Heart left ventricle (tissue), 16 donors: ENCODE results near the gene SPACA4. TPM values are rescaled to one million over a fixed set of nuclear protein-coding genes. Genes with fewer than 3 reads are reported as not detected.

Experiments
- ATAC-seq, 4 donors: fragments of 200-7000 bp; cut with Tn5 transposase; one replicate each; pipeline ENCODE4 v1.9.1; 2020 to 2022; ENCODE audit warnings: moderate library complexity in 4 of 4, mild to moderate bottlenecking in 3 of 4, moderate number of reproducible peaks in 1 of 4
- DNase-seq, 5 donors: peaks; one replicate each; pipeline ENCODE4 v3.0.0-alpha.2; 2020
- H3K27ac ChIP-seq, 12 donors: fragments of 200-600 bp; sonication (generic) in 4 of 12; one replicate each; pipeline versions ENCODE4 v1.5.0 to v1.8.0; 2016 to 2022; ENCODE audit warnings: mild to moderate bottlenecking in 2 of 12
- H3K27me3 ChIP-seq, 9 donors: fragments of 200-600 bp; sonication (generic) in 2 of 9; one replicate each; pipeline versions ENCODE4 v1.5.1 to v1.8.0; 2016 to 2022; ENCODE audit warnings: mild to moderate bottlenecking in 3 of 9
- H3K36me3 ChIP-seq, 9 donors: fragments of 200-600 bp; sonication (generic) in 2 of 9; one replicate each; pipeline versions ENCODE4 v1.5.0 to v1.8.0; 2018 to 2022; ENCODE audit warnings: mild to moderate bottlenecking in 2 of 9
- H3K4me1 ChIP-seq, 12 donors: fragments of 200-600 bp; sonication (generic) in 4 of 12; one replicate each; pipeline versions ENCODE4 v1.5.0 to v1.8.0; 2016 to 2022; ENCODE audit warnings: mild to moderate bottlenecking in 3 of 12
- H3K4me3 ChIP-seq, 12 donors: fragments of 200-600 bp; sonication (generic) in 4 of 12; one replicate each; pipeline versions ENCODE4 v1.5.0 to v1.8.0; 2017 to 2022; ENCODE audit warnings: mild to moderate bottlenecking in 9 of 12, moderate library complexity in 4 of 12
- H3K9me3 ChIP-seq, 12 donors: fragments of 200-600 bp; sonication (generic) in 4 of 12; one replicate each; pipeline versions ENCODE4 v1.5.0 to v1.8.0; 2016 to 2022; ENCODE audit warnings: mild to moderate bottlenecking in 1 of 12
- POLR2A ChIP-seq, 2 donors: fragments of 450-650 bp; IDR thresholded peaks; one replicate each; pipeline ENCODE4 v1.6.1; 2017; ENCODE audit warnings: antibody characterized with exemption in 2 of 2, mild to moderate bottlenecking in 2 of 2, moderate library complexity in 2 of 2
- WGBS, 4 donors: extraction: QIAGEN DNeasy Blood & Tissue Kit in 2 of 4; methylation state at CpG; one replicate each; pipeline versions ENCODE4 v1.1.5 to v1.1.7; 2013 to 2018; 5-methylcytosine and 5-hydroxymethylcytosine counted together
- intact Hi-C, 10 donors: fragments of 100-400 bp; cut with DNase I; formaldehyde crosslinking; loops; one replicate each; pipeline versions ENCODE4 v1.11.1 to v1.14.2; 2022
- polyA plus RNA-seq, 2 donors: library from polyadenylated mRNA; stranded (reverse); fragments of 200-250 nt; gene quantifications; one replicate each; pipeline ENCODE4 v1.2.3, GENCODE V29; 2013
- total RNA-seq, 9 donors: library from RNA; depleted of rRNA in 2 of 9; stranded (reverse); fragments of >200 nt in 2 of 9; fragmentation: NEBNext Ultra II Directional in 3 of 9; extraction: Animal tissue kit (Norgen Biotek cat#: 25700) in 3 of 9; gene quantifications; one replicate each; pipeline versions ENCODE4 v1.1.0 to v1.2.4, GENCODE V29; 2016 to 2023
- TF ChIP-seq, protein P1 (sequence below), 12 donors: fragments of 200-600 bp; sonication (generic) in 4 of 12; IDR thresholded peaks; one replicate each; pipeline versions ENCODE4 v1.5.0 to v1.8.0; 2018 to 2022; ENCODE audit warnings: antibody characterized with exemption in 12 of 12, mild to moderate bottlenecking in 5 of 12
- donor health status: ischemic (EF 13 %, LVEDD 7.1; RV severe dilation, severe dysfunction).
- donor health status: healthy with polysubstance abuse.
- donor health status: DM: no; HTN: yes; CAD: no.
- donor health status: DM: no; HTN: no; CAD: no.
- donor health status: ischemic (EF 25% LVEDD 6.9; RV normal size, moderate dysfunction).
- donor health status: ischemic (EF 25% LVEDD 5.7; RV mildly dilated, moderate dysfunction).
- donor health status: healthy.
- donor health status: DM: yes; HTN: yes; CAD: no.
- donor health status: ischemic (EF 35%, LVEDD 5.7; RV mildly dilated, moderate dysfunction).
- donor health status: nonischemic (EF 11% LVEDD 7.7; RV severe dilation, severe dysfunction).
- donor health status: DM: yes; HTN: yes; CAD: no.
- donor health status: PGD.
- donor health status: ischemic (EF 29% LVEDD 5.4; RV normal size, mild dysfunction).
- donor health status: nonischemic (EF 23%, LVEDD 6.1; RV moderate dilation, normal function).

The SPACA4 gene
- total and polyA plus RNA-seq, 11 donors = not detected

DNA sequence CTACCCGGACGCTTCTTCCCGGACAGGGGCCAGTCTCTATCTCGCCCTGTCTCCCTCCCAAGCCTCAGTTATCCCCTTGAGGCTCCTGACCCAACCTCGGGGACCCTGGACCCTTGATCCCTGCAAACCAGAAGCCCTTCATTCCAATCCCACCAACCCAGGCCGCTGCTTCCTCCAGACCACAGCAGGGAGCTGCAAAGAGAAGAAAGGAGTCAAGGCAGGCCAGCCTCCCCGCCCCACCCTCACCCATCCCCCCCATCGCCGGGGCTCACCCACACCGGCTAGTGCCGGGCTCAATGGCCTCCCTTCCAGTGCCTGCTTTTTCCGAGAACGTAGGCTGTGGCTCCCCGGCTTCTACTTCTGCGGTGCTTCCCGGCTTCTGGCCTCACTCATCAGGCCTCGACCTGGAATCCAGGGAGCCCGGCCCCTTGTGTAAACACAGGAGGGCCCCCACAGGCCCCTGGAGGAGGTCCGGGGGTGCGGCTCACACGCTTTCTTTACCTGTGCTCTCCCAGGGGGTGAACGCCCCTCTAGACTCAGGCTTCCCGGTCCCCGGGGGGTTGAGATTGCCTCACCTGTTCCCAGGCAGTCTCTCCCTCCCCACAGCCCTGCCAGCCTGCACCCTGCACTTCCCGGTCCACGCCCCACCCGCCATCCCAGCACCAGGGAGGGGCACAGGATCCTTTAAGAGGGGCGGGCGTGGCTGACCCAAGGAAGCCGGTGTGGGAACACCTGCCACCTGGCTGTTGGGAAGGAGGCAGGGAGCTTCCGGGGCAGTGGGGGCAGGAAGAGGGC lies 8.1 kb downstream of the SPACA4 start, which contains the start of gene FAM83E:
FAM83E (minus strand) TSS at position 641 of the 795 bp plus-strand sequence. CDS start 1,704 bp downstream, outside the sequence.
- DNase-seq = no peak
- no peak for TF ChIP-seq POLR2A (IDR thresholded peaks at IDR 0.05)
- TF ChIP-seq, protein P1, sequence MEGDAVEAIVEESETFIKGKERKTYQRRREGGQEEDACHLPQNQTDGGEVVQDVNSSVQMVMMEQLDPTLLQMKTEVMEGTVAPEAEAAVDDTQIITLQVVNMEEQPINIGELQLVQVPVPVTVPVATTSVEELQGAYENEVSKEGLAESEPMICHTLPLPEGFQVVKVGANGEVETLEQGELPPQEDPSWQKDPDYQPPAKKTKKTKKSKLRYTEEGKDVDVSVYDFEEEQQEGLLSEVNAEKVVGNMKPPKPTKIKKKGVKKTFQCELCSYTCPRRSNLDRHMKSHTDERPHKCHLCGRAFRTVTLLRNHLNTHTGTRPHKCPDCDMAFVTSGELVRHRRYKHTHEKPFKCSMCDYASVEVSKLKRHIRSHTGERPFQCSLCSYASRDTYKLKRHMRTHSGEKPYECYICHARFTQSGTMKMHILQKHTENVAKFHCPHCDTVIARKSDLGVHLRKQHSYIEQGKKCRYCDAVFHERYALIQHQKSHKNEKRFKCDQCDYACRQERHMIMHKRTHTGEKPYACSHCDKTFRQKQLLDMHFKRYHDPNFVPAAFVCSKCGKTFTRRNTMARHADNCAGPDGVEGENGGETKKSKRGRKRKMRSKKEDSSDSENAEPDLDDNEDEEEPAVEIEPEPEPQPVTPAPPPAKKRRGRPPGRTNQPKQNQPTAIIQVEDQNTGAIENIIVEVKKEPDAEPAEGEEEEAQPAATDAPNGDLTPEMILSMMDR (IDR thresholded peaks at IDR 0.05) = no peak
- peaks cover 0 to 6% (median 0%) of the 10 kb centered on the region in 9 donors for H3K27me3 ChIP-seq
- H3K36me3 ChIP-seq = peaks cover 2 to 32% (median 27%) of the 10 kb centered on the region in 9 donors
- no peak for ATAC-seq
- peaks cover 11 to 32% (median 18%) of the 10 kb centered on the region in 12 donors for H3K4me1 ChIP-seq
- intact Hi-C loops = loop anchor here in 1 of 10 donors (10.0 kb wide), 1 partner anchor 230 kb away; no protein-coding TSS in a partner anchor
- no peaks in the 10 kb centered on the region for H3K9me3 ChIP-seq
- no peak within 1 kb of the TSS for H3K4me3 ChIP-seq
- H3K27ac ChIP-seq = no peak within 1 kb of the TSS
- WGBS, 4 donors = 63 to 66% (median 64%) methylated on average over 15 to 31 of the region's 31 CpGs

DNA sequence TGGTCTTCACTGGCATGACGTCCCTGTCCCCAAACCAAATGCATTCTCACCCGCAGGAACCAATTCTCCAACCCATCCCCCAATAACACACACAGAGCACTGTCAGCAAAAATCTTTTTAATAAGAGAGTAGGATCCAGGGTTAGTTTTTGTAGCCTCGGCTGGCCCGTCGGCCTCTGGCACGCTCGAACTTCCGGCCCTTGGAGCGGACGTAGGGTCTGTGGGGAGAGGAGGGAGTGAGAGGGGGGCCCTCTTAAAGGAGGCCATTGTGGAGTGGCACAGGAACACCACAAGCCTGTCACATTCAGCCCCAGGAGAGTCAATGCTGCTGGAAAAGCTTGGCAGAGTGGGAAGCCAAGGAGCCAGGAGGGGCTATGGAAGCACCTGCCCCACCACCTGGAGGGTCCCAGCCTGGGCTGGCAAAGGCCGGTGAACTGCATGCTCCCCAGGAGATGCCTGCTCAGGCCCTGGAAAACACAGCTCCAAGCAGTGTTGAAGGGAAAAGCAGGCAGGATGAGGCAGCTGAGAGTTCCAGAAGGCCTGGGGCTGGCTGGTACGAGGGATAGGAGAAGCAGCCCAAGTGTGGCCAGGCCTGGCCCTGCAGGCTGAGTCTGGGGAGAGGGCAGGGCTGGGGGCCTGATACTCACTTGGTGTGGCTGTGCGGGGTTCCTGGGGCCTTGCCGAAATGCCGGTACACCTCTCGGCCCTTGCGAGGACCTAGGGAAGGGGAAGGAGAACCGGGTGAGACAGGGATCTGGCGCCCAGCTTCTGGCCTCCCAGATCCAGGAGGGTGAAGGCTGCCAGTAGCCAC lies 8.9 kb downstream of the SPACA4 start:
- TF ChIP-seq, protein P1 (IDR thresholded peaks at IDR 0.05) = no peak
- TF ChIP-seq POLR2A (IDR thresholded peaks at IDR 0.05) = no peak
- ATAC-seq = no peak
- intact Hi-C loops = loop anchor here in 1 of 10 donors (10.0 kb wide), 1 partner anchor 231 kb away; no protein-coding TSS in a partner anchor
- peaks cover 2 to 32% (median 27%) of the 10 kb centered on the region in 9 donors for H3K36me3 ChIP-seq
- H3K27me3 ChIP-seq = peaks cover 0 to 6% (median 0%) of the 10 kb centered on the region in 9 donors
- no peak overlapping the region for H3K27ac ChIP-seq
- DNase-seq = no peak
- H3K4me3 ChIP-seq = no peak overlapping the region
- H3K9me3 ChIP-seq = no peaks in the 10 kb centered on the region
- WGBS, 4 donors = 65 to 77% (median 72%) methylated on average over 8 to 19 of the region's 19 CpGs
- peaks cover 11 to 35% (median 25%) of the 10 kb centered on the region in 12 donors for H3K4me1 ChIP-seq

DNA sequence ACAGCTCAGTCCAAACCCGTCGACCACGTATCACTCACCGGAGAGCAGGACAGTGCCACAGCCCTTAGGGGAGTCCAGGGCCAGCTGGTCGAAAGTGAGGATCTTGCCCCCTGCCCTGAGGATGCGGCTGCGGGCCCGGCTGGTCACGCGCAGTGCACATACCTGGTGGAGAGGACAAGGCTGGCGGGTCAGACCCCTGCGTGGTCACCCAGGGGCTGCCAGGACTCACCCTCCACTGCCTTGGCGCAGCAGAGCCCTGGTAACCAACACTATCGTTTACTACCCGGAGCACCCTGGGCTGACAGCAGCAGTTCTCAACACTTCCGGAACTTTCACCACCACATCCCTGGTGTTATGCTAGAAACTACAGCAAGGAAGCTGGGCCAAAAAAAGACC lies 9.5 kb downstream of the SPACA4 start:
- H3K27me3 ChIP-seq = peaks cover 0 to 6% (median 0%) of the 10 kb centered on the region in 9 donors
- no peak for ATAC-seq
- intact Hi-C loops = loop anchor here in 1 of 10 donors (10.0 kb wide), 1 partner anchor 231 kb away; no protein-coding TSS in a partner anchor
- TF ChIP-seq, protein P1 (IDR thresholded peaks at IDR 0.05) = no peak
- TF ChIP-seq POLR2A (IDR thresholded peaks at IDR 0.05) = no peak
- H3K4me3 ChIP-seq = no peak overlapping the region
- DNase-seq = no peak
- peaks cover 2 to 36% (median 27%) of the 10 kb centered on the region in 9 donors for H3K36me3 ChIP-seq
- WGBS, 4 donors = 82 to 90% (median 86%) methylated on average over 7 to 16 of the region's 16 CpGs
- peaks cover 11 to 38% (median 26%) of the 10 kb centered on the region in 12 donors for H3K4me1 ChIP-seq
- H3K27ac ChIP-seq = no peak overlapping the region
- H3K9me3 ChIP-seq = no peaks in the 10 kb centered on the region
